ENCODE results near the gene KIF26B.

DNA sequence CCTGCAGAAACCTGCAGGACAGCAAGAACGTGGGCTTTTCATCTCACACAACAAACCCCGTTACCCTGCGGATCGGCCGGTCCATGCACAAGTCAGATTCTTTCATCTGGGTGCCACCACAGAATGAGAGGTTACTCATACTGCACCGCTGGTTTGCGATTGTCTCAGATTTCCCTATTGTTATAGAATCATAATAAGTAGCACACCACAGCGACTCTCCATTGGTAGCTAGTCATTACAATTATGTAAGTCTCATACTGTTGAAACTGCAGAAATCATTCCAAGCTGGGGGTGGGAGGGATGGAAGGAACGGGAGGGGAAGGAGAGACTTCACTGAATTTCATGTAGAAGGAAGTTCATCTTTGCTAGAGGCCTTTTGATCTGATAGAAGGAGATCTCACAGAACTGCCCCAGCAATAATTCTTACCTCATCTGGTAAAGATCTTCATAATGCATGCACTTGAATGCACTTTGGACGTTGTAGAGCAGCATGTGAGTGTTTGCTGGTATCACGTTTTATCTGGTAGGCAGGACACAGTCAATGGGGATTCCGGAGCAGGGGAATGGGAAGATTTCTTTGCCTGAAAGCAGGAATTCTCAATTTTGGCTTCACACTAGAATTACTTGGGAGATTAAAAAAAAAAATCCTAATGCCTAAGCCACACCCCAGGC is 221.1 kb downstream of the KIF26B start:
- no peak for TF ChIP-seq EZH2 (IDR thresholded peaks at IDR 0.05; ENCODE audit: borderline replicate concordance, low read depth, low read length, severe bottlenecking)
- TF ChIP-seq CTCF (IDR thresholded peaks at IDR 0.05; ENCODE audit: borderline replicate concordance, extremely low read depth, low read length, poor library complexity, severe bottlenecking), result no peak

All from DND-41 (cell line).